GM12878 (cell line): ENCODE measurements around the gene IDI2. TPM values are rescaled to one million over a fixed set of nuclear protein-coding genes. Genes with fewer than 3 reads are reported as not detected.

Experiments
- BCL11A ChIP-seq: IDR thresholded peaks from 2 replicates; pipeline ENCODE4 v1.6.1; 2011; ENCODE audit warnings: low read depth, low read length
- CEBPB ChIP-seq, 2 experiments: fragments of 150-350 bp in 1 of 2; IDR thresholded peaks; 2 replicates each; pipeline ENCODE4 v1.6.1; 2012 to 2014; ENCODE audit warnings: low read depth in 2 of 2, low read length in 2 of 2, borderline replicate concordance in 1 of 2, inconsistent platforms in 1 of 2
- EP300 ChIP-seq, 2 experiments: fragments of 150-350 bp in 1 of 2; IDR thresholded peaks; 2 replicates each; pipeline ENCODE4 v1.6.1; 2011 to 2012; ENCODE audit warnings: low read depth in 2 of 2, low read length in 2 of 2, borderline replicate concordance in 1 of 2, improper control_type of control experiment in 1 of 2, inconsistent platforms in 1 of 2; ENCODE audit not compliant: control insufficient read depth in 1 of 2
- EZH2 ChIP-seq: IDR thresholded peaks from 2 replicates; pipeline ENCODE4 v1.6.1; 2012; ENCODE audit warnings: low read depth, mild to moderate bottlenecking, control low read depth, inconsistent platforms, low read length, borderline replicate concordance; ENCODE audit not compliant: control insufficient read depth
- FOXK2 ChIP-seq: fragments of 450-650 bp; IDR thresholded peaks from 2 replicates; pipeline ENCODE4 v1.6.1; 2017; ENCODE audit warnings: mild to moderate bottlenecking, moderate library complexity
- GATAD2B ChIP-seq: fragments of 450-650 bp; conservative IDR thresholded peaks from 2 replicates; pipeline ENCODE4 v1.6.1; 2017; ENCODE audit warnings: low read depth, mild to moderate bottlenecking, moderate library complexity
- IKZF1 ChIP-seq: fragments of 450-650 bp; conservative IDR thresholded peaks from 2 replicates; pipeline ENCODE4 v1.6.1; 2017; ENCODE audit warnings: antibody characterized with exemption, mild to moderate bottlenecking
- NFXL1 ChIP-seq: fragments of 450-650 bp; IDR thresholded peaks from 2 replicates; pipeline ENCODE4 v1.6.1; 2017; ENCODE audit warnings: antibody characterized with exemption, mild to moderate bottlenecking, borderline replicate concordance
- SPI1 ChIP-seq: IDR thresholded peaks from 2 replicates; pipeline ENCODE4 v1.6.1; 2011; ENCODE audit warnings: low read depth, mild to moderate bottlenecking, low read length, moderate library complexity, borderline replicate concordance; ENCODE audit not compliant: insufficient read depth
- STAT3 ChIP-seq: IDR thresholded peaks from 2 replicates; pipeline ENCODE4 v1.6.1; 2011; ENCODE audit warnings: low read depth, low read length, improper control_type of control experiment
- SUPT20H ChIP-seq: IDR thresholded peaks from 2 replicates; pipeline ENCODE4 v1.6.1; 2011; ENCODE audit warnings: low read depth, mild to moderate bottlenecking, low read length, moderate library complexity, borderline replicate concordance; ENCODE audit not compliant: control insufficient read depth
- polyA plus RNA-seq, 11 experiments: library from polyadenylated mRNA; depleted of rRNA in 4 of 11; unstranded in 6 of 11; stranded (reverse) in 5 of 11; fragments of >200 nt; fragmentation: Nextera tagmentation in 4 of 11; fragmentation: Illumina TruSeq in 1 of 11; extraction: Ambion mirVana in 4 of 11; extraction: Trizol in 1 of 11; gene quantifications; 1 replicate in 1 of 11; 2 replicates in 10 of 11; pipeline versions ENCODE4 v1.2.1 to v1.2.3, GENCODE V29; 2011 to 2016; ENCODE audit warnings: inconsistent platforms in 2 of 11, missing spikeins in 2 of 11, low read depth in 1 of 11
- total RNA-seq, 4 experiments: library from RNA; depleted of rRNA in 3 of 4; stranded (reverse); fragments of >200 nt in 3 of 4; fragmentation: Illumina TruSeq in 1 of 4; extraction: Trizol in 1 of 4; gene quantifications; 2 replicates each; pipeline versions ENCODE4 v1.2.1 to v1.2.3, GENCODE V29; 2013 to 2021
- TF ChIP-seq, protein P1 (sequence below): fragments of 450-650 bp; formaldehyde crosslinking; IDR thresholded peaks from 2 replicates; pipeline ENCODE4 v1.5.0; 2022; ENCODE audit warnings: mild to moderate bottlenecking, missing genetic modification characterization
- TF ChIP-seq, protein P2 (sequence below): fragments of 150-350 bp; IDR thresholded peaks from 2 replicates; pipeline ENCODE4 v1.6.1; 2014; ENCODE audit warnings: mild to moderate bottlenecking, low read depth, low read length
- TF ChIP-seq, protein P3 (sequence below): fragments of 450-650 bp; IDR thresholded peaks from 2 replicates; pipeline ENCODE4 v1.6.1; 2017; ENCODE audit warnings: borderline replicate concordance
- TF ChIP-seq, protein P4 (sequence below): fragments of 450-650 bp; IDR thresholded peaks from 2 replicates; pipeline ENCODE4 v1.6.1; 2014; ENCODE audit warnings: mild to moderate bottlenecking
- TF ChIP-seq, protein P5 (sequence below): fragments of 150-350 bp; IDR thresholded peaks from 2 replicates; pipeline ENCODE4 v1.6.1; 2016; ENCODE audit warnings: low read depth, low read length

The IDI2 gene
- total and polyA plus RNA-seq, 10 of the 15 experiments (the other 5 are each of a cell fraction or from before 2014, with no cell fraction given) = 0.06 TPM; not detected in 9

- TF ChIP-seq, protein P1, sequence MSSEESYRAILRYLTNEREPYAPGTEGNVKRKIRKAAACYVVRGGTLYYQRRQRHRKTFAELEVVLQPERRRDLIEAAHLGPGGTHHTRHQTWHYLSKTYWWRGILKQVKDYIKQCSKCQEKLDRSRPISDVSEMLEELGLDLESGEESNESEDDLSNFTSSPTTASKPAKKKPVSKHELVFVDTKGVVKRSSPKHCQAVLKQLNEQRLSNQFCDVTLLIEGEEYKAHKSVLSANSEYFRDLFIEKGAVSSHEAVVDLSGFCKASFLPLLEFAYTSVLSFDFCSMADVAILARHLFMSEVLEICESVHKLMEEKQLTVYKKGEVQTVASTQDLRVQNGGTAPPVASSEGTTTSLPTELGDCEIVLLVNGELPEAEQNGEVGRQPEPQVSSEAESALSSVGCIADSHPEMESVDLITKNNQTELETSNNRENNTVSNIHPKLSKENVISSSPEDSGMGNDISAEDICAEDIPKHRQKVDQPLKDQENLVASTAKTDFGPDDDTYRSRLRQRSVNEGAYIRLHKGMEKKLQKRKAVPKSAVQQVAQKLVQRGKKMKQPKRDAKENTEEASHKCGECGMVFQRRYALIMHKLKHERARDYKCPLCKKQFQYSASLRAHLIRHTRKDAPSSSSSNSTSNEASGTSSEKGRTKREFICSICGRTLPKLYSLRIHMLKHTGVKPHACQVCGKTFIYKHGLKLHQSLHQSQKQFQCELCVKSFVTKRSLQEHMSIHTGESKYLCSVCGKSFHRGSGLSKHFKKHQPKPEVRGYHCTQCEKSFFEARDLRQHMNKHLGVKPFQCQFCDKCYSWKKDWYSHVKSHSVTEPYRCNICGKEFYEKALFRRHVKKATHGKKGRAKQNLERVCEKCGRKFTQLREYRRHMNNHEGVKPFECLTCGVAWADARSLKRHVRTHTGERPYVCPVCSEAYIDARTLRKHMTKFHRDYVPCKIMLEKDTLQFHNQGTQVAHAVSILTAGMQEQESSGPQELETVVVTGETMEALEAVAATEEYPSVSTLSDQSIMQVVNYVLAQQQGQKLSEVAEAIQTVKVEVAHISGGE (CRISPR knock-in tag) = no peak
- no peak for TF ChIP-seq SUPT20H
- TF ChIP-seq BCL11A = 0 out of 2 replicates have a peak, but pooled peaks have one; percentile 1
- TF ChIP-seq EZH2 = no peak
- TF ChIP-seq, protein P2, sequence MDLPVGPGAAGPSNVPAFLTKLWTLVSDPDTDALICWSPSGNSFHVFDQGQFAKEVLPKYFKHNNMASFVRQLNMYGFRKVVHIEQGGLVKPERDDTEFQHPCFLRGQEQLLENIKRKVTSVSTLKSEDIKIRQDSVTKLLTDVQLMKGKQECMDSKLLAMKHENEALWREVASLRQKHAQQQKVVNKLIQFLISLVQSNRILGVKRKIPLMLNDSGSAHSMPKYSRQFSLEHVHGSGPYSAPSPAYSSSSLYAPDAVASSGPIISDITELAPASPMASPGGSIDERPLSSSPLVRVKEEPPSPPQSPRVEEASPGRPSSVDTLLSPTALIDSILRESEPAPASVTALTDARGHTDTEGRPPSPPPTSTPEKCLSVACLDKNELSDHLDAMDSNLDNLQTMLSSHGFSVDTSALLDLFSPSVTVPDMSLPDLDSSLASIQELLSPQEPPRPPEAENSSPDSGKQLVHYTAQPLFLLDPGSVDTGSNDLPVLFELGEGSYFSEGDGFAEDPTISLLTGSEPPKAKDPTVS = no peak
- TF ChIP-seq GATAD2B = no peak
- TF ChIP-seq STAT3 = no peak
- TF ChIP-seq FOXK2 = no peak; the same call in 1 of the 2 replicates
- TF ChIP-seq IKZF1 = no peak
- TF ChIP-seq EP300 (IDR thresholded peaks at IDR 0.05; ENCODE audit: borderline replicate concordance in 1 of 2, control insufficient read depth in 1 of 2, low read depth in 2 of 2, low read length in 2 of 2) = no peak
- TF ChIP-seq, protein P3, sequence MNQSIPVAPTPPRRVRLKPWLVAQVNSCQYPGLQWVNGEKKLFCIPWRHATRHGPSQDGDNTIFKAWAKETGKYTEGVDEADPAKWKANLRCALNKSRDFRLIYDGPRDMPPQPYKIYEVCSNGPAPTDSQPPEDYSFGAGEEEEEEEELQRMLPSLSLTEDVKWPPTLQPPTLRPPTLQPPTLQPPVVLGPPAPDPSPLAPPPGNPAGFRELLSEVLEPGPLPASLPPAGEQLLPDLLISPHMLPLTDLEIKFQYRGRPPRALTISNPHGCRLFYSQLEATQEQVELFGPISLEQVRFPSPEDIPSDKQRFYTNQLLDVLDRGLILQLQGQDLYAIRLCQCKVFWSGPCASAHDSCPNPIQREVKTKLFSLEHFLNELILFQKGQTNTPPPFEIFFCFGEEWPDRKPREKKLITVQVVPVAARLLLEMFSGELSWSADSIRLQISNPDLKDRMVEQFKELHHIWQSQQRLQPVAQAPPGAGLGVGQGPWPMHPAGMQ = no peak
- TF ChIP-seq, protein P4, sequence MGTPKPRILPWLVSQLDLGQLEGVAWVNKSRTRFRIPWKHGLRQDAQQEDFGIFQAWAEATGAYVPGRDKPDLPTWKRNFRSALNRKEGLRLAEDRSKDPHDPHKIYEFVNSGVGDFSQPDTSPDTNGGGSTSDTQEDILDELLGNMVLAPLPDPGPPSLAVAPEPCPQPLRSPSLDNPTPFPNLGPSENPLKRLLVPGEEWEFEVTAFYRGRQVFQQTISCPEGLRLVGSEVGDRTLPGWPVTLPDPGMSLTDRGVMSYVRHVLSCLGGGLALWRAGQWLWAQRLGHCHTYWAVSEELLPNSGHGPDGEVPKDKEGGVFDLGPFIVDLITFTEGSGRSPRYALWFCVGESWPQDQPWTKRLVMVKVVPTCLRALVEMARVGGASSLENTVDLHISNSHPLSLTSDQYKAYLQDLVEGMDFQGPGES = peak; percentile 12; the same call in 1 of the 2 replicates
- TF ChIP-seq, protein P5, sequence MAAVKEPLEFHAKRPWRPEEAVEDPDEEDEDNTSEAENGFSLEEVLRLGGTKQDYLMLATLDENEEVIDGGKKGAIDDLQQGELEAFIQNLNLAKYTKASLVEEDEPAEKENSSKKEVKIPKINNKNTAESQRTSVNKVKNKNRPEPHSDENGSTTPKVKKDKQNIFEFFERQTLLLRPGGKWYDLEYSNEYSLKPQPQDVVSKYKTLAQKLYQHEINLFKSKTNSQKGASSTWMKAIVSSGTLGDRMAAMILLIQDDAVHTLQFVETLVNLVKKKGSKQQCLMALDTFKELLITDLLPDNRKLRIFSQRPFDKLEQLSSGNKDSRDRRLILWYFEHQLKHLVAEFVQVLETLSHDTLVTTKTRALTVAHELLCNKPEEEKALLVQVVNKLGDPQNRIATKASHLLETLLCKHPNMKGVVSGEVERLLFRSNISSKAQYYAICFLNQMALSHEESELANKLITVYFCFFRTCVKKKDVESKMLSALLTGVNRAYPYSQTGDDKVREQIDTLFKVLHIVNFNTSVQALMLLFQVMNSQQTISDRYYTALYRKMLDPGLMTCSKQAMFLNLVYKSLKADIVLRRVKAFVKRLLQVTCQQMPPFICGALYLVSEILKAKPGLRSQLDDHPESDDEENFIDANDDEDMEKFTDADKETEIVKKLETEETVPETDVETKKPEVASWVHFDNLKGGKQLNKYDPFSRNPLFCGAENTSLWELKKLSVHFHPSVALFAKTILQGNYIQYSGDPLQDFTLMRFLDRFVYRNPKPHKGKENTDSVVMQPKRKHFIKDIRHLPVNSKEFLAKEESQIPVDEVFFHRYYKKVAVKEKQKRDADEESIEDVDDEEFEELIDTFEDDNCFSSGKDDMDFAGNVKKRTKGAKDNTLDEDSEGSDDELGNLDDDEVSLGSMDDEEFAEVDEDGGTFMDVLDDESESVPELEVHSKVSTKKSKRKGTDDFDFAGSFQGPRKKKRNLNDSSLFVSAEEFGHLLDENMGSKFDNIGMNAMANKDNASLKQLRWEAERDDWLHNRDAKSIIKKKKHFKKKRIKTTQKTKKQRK = no peak
- no peak for TF ChIP-seq CEBPB (IDR thresholded peaks at IDR 0.05; ENCODE audit: borderline replicate concordance in 1 of 2, low read depth in 2 of 2, low read length in 2 of 2)
- no peak for TF ChIP-seq SPI1
- TF ChIP-seq NFXL1 = no peak
These were observed 23.8 kb upstream of the IDI2 start (continued) for GRCh38 chr10:1049425-1049958.
